Esophagus (tissue), 2 donors: Measurements from ENCODE around the gene EPHA2. TPM values are rescaled to one million over a fixed set of nuclear protein-coding genes. Genes with fewer than 3 reads are reported as not detected.

Experiments
- H3K27ac ChIP-seq, 2 donors: one replicate each; pipeline ENCODE4 v1.5.1; 2013; ENCODE audit warnings: low read depth in 2 of 2, mild to moderate bottlenecking in 2 of 2, inconsistent platforms in 1 of 2, low read length in 1 of 2, moderate library complexity in 1 of 2
- H3K27me3 ChIP-seq, 2 donors: one replicate each; pipeline ENCODE4 v1.6.1; 2013; ENCODE audit warnings: low read length in 2 of 2, control low read depth in 1 of 2, mild to moderate bottlenecking in 1 of 2; ENCODE audit not compliant: insufficient read depth in 2 of 2, control insufficient read depth in 1 of 2
- H3K36me3 ChIP-seq, 2 donors: one replicate each; pipeline ENCODE4 v1.6.1; 2013; ENCODE audit warnings: low read length in 1 of 2; ENCODE audit not compliant: control insufficient read depth in 2 of 2, insufficient read depth in 2 of 2
- H3K4me1 ChIP-seq, 2 donors: one replicate each; pipeline ENCODE4 v1.6.1; 2013; ENCODE audit warnings: low read length in 1 of 2; ENCODE audit not compliant: control insufficient read depth in 2 of 2, insufficient read depth in 2 of 2
- H3K4me3 ChIP-seq, 2 donors: one replicate each; pipeline ENCODE4 v1.5.1; 2013; ENCODE audit warnings: low read length in 2 of 2, mild to moderate bottlenecking in 2 of 2, low read depth in 1 of 2, moderate library complexity in 1 of 2
- H3K9me3 ChIP-seq, 2 donors: one replicate each; pipeline ENCODE4 v1.6.1; 2013; ENCODE audit warnings: mild to moderate bottlenecking in 2 of 2, low read depth in 1 of 2, low read length in 1 of 2, moderate library complexity in 1 of 2; ENCODE audit not compliant: control insufficient read depth in 2 of 2, insufficient read depth in 1 of 2
- WGBS, 2 donors: extraction: QIAGEN DNeasy Blood & Tissue Kit; methylation state at CpG; one replicate each; pipeline ENCODE4 v1.1.7; 2013; 5-methylcytosine and 5-hydroxymethylcytosine counted together
- polyA plus RNA-seq, 2 donors: library from polyadenylated mRNA; stranded (reverse); fragments of 200-250 nt; gene quantifications; one replicate each; pipeline ENCODE4 v1.2.3, GENCODE V29; 2013
- donor health status: healthy with polysubstance abuse.
- donor health status: Bipolar disorder and iron deficiency.

The EPHA2 gene
- polyA plus RNA-seq, 2 donors, result 111 to 133 TPM

GRCh38 chr1:16081636-16082035 lies 74.2 kb downstream of the EPHA2 start:
- 77 to 78% methylated on average over 9 of the region's 9 CpGs for WGBS, 2 donors
- H3K4me1 ChIP-seq, result peaks cover 2 to 22% of the 10 kb centered on the region in 2 donors

GRCh38 chr1:16080422-16081150 lies 75.3 kb downstream of the EPHA2 start:
- 88 to 91% methylated on average over 5 of the region's 5 CpGs for WGBS, 2 donors
- no peak overlapping the region for H3K27ac ChIP-seq
- no peaks in the 10 kb centered on the region for H3K27me3 ChIP-seq
- H3K36me3 ChIP-seq, result no peaks in the 10 kb centered on the region
- peaks cover 2 to 31% of the 10 kb centered on the region in 2 donors for H3K4me1 ChIP-seq
- no peak overlapping the region for H3K4me3 ChIP-seq
- no peaks in the 10 kb centered on the region for H3K9me3 ChIP-seq

More at GRCh38 chr1:16081636-16082035, 74.2 kb downstream of the EPHA2 start:
- Histone ChIP-seq H3K9me3 (no peaks in the 10 kb centered on the region), H3K27ac (peak overlapping the region in 1 of 2 donors; percentile 73), H3K27me3 (no peaks in the 10 kb centered on the region), H3K36me3 (no peaks in the 10 kb centered on the region), H3K4me3 (no peak overlapping the region)

DNA sequence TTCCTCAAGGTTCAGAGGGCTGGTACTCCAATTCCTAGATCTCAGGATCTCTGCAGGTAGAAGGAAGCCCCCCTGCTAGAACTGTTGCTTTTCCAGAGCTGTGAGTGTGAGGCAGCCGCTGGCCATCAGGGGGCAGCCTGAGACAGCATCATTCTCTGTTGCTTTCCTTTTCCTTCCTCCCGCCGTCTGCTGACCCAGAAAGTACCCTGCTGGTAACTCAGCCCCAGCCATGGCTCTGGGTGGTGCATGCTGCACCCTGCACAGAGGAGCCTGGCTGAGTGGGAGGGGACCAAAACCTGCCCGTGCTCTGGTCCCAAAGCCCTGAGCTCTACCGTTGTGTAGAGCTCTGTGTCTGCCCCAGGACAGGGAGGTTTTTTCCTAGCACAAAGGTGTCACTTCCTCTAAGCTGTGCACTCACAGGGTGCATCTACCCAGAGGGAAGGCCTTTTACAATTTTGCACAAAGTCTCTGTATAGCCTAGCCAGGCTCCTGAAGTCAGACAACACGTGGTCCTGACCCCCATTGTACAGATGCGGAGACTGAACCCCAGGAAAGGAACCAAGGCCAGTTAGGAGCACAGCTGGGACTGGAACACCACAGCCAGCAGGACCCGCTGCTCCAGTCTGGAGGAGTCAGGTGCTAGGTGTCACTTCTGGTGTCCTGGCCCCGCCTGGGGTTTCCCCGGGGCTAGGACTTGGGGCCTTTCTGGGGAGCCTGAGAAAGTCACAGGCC lies 76.8 kb downstream of the EPHA2 start:
- Histone ChIP-seq H3K9me3 (no peaks in the 10 kb centered on the region), H3K27ac (peak overlapping the region; percentile 44 to 86), H3K4me3 (no peak overlapping the region), H3K36me3 (no peaks in the 10 kb centered on the region), H3K27me3 (no peaks in the 10 kb centered on the region), H3K4me1 (peaks cover 2 to 33% of the 10 kb centered on the region in 2 donors)
- WGBS, 2 donors, result 30% methylated on average over 10 of the region's 10 CpGs

GRCh38 chr1:16077406-16078245 lies 78.2 kb downstream of the EPHA2 start:
- Histone ChIP-seq H3K4me1 (peaks cover 9 to 31% of the 10 kb centered on the region in 2 donors), H3K27me3 (peaks cover 0 to 3% of the 10 kb centered on the region in 2 donors), H3K27ac (peak overlapping the region; percentile 76 to 87), H3K4me3 (no peak overlapping the region), H3K9me3 (no peaks in the 10 kb centered on the region), H3K36me3 (no peaks in the 10 kb centered on the region)
- WGBS, 2 donors, result 64 to 72% methylated on average over 12 of the region's 12 CpGs

- Histone ChIP-seq H3K27ac (peak overlapping the region; percentile 76 to 87), H3K4me1 (peaks cover 9 to 31% of the 10 kb centered on the region in 2 donors), H3K27me3 (peaks cover 0 to 3% of the 10 kb centered on the region in 2 donors)
Observed at GRCh38 chr1:16076865-16077238, 79.0 kb downstream of the EPHA2 start.

DNA sequence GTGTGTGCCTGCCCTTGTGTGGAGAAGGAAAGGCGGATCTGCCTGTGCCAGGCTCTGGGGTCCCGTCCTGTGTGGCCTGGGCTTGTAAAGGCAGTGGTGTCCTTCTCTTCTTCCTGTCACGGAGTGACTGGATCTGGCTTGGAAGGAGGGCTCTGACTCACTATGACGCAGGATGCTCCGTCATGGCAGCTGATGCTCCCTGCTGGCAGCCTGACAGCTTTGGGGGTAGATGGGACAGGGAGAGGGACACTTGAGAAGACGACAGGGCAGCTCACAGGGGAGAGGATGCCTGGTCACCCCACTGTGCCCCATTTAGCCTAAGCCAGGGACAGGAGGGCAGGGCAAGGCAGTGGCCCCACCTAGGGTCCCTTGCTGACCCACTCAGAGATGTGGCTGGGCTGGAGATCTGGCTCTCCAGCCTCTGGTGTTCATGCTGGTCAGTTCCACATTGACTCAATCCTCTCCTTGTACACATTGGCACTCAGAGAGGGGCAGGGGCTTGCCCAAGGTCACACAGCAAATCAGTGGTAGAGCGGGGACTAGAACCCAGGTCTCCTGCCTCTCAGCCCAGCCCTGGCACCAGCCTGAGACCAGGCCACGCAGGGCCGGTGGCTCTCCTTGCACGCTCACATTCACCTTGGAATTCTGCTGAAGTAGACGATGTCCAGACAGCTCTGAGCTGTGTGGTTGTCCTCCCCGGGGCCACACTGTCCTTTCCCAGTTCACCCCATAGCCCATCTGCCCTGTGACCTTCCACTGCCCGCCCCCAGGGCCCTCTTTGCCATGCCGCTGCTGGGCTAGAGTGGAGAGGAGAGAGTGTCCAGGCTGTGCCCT lies 79.6 kb downstream of the EPHA2 start:
- Histone ChIP-seq H3K27ac (peak overlapping the region; percentile 21 to 87), H3K27me3 (peaks cover 0 to 3% of the 10 kb centered on the region in 2 donors), H3K4me1 (peaks cover 7 to 28% of the 10 kb centered on the region in 2 donors), H3K36me3 (no peaks in the 10 kb centered on the region), H3K9me3 (no peaks in the 10 kb centered on the region), H3K4me3 (no peak overlapping the region)
- 60 to 69% methylated on average over 14 of the region's 14 CpGs for WGBS, 2 donors

More at GRCh38 chr1:16076865-16077238, 79.0 kb downstream of the EPHA2 start:
- Histone ChIP-seq H3K36me3 (no peaks in the 10 kb centered on the region), H3K4me3 (no peak overlapping the region), H3K9me3 (no peaks in the 10 kb centered on the region)
- 47 to 59% methylated on average over 11 of the region's 11 CpGs for WGBS, 2 donors

GRCh38 chr1:16075337-16076030 lies 80.4 kb downstream of the EPHA2 start:
- 48 to 55% methylated on average over 11 of the region's 11 CpGs for WGBS, 2 donors
- H3K27ac ChIP-seq, result peak overlapping the region in 1 of 2 donors; percentile 66
- no peak overlapping the region for H3K4me3 ChIP-seq
- no peaks in the 10 kb centered on the region for H3K9me3 ChIP-seq
- no peaks in the 10 kb centered on the region for H3K36me3 ChIP-seq
- peaks cover 7 to 28% of the 10 kb centered on the region in 2 donors for H3K4me1 ChIP-seq
- peaks cover 0 to 3% of the 10 kb centered on the region in 2 donors for H3K27me3 ChIP-seq
